CD4-positive, alpha-beta T cell treated with Interleukin-21 for 1 hour (primary cell): Measurements from ENCODE around the gene KDM4C.
"Not testable (repeated sequence)": the region's sequence is repeated elsewhere in the genome, so short reads cannot be mapped to it uniquely, and the experiment has no call there.

ENCODE experiments used
- DNase-seq: peaks from one replicate; pipeline ENCODE4 v3.0.0-alpha.2; 2020

KDM4C gene

DNA sequence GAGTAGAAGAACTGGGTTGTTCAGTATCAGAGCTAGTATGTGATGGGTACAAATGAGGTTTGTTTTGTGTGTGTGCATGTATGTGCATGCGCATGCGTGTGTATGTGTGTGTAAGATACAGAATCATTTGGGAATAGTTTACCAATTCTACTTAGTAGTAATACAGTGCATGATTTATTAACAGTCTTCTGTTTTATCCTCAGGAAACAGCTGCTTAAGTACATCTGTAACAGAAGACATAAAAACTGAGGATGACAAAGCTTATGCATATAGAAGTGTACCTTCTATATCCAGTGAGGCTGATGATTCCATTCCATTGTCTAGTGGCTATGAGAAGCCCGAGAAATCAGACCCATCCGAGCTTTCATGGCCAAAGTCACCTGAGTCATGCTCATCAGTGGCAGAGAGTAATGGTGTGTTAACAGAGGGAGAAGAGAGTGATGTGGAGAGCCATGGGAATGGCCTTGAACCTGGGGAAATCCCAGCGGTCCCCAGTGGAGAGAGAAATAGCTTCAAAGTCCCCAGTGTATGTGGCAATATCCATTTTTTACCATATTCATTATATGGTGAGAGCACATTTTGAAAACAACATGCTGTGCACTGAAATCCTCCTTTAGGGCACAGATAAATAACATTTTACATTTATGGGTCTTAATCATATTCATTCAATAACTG is 228.5 kb downstream of the KDM4C start:
- no peak for DNase-seq

- DNase-seq = no peak
Observed at GRCh38 chr9:6987381-6987780, 229.6 kb downstream of the KDM4C start.

DNA sequence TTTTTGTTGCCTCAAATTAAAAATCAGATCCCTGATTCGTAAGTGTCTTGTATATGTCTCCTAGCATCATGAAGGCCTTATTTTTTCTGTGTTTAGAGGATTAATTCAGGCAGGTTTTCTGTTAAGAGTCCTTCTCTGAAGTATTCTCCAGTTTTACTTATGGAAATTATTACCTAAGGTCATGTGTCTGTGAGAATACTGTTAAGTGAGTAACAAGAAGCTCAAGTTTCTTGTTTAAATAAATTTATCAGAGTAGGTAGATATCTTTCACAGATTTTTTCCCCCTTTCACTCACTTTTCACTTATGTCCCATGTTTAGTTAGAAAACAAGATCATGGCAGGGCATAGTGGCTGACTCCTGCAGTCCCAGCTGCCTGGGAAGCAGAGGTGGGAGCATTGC is 233.6 kb downstream of the KDM4C start:
- no peak for DNase-seq

- DNase-seq = no peak
Observed at GRCh38 chr9:6996061-6996854, 238.5 kb downstream of the KDM4C start.

GRCh38 chr9:6997330-6997729 is 239.6 kb downstream of the KDM4C start:
- DNase-seq = no peak

DNA sequence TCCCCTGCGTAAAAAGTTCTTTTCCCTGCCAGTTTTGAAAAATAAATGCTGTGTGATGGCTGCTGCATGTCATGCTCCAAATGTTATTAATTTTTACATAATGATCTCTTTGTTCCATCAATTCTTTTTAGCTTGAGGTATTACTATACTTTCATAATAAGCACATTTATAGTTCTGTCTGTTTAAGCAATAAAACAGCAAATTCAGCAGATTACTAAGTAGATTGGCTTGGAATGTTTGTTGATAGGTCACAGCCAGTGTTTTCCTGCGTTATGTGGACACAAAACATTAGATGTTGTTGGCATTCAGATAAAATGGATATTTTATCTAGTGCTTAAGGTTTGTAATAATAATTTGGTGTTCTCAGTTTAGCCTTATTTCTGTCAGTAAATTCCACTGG is 242.0 kb downstream of the KDM4C start:
- no peak for DNase-seq

DNA sequence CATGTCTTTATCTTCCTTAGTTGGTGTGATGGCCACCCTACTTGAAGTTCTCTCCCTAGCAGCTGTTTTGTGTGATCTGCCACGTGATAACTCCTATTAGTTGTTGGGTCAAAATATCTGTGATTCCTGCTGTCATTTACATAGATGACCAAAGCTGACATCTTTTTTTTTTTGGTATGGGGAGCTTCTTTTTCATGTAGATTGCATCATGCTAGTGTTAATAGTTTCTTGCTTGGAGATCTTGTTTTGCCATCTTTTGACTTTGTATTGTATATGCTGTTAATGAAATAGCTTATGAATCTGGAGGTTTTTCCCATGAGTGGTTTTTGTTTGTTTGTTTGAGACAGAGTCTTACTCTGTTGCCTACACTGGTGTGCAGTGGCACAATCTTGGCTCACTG is 243.8 kb downstream of the KDM4C start:
- DNase-seq = no peak

DNA sequence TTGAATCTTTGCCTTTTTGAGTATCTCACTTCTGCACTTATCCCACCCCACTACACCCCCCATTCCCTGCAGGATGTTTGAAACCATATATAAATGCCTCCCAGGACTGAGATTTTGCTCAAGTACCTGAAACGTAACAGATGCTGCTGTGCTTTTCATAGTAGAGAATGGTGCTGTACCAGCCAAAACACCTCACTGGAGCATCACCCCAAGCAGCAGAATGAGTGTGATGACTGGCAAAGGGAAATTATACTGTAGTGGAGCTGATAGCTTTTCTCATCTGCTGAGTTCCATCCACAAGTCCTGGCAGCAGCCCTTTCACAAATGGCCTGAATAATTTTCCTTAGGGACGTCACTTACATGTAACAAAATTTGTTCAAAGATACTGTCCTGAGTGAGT is 246.1 kb downstream of the KDM4C start:
- DNase-seq = no peak

GRCh38 chr9:7006417-7006816 is 248.6 kb downstream of the KDM4C start:
- no peak for DNase-seq

GRCh38 chr9:7008411-7008810 is 250.6 kb downstream of the KDM4C start:
- no peak for DNase-seq

DNA sequence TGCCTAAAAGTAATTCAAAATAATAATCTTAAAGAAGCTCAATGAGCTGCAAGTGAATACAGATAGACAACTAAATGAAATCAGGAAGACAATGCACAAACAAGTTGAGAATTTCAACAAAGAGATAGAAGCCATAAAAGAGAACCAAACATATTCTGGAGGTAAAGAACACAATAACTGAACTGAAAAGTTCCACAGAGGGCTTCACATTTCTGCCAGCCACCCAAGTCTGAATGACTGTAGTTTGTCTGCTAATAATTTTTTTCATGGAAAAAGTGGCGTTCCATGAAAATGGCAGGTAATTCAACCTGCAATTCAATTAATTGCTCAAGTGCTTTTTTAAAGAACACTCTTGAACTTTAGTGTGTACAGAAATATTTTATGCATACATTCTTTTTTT is 251.3 kb downstream of the KDM4C start:
- DNase-seq = no peak

GRCh38 chr9:7011395-7012067 is 253.8 kb downstream of the KDM4C start:
- peak; percentile 1 for DNase-seq

DNA sequence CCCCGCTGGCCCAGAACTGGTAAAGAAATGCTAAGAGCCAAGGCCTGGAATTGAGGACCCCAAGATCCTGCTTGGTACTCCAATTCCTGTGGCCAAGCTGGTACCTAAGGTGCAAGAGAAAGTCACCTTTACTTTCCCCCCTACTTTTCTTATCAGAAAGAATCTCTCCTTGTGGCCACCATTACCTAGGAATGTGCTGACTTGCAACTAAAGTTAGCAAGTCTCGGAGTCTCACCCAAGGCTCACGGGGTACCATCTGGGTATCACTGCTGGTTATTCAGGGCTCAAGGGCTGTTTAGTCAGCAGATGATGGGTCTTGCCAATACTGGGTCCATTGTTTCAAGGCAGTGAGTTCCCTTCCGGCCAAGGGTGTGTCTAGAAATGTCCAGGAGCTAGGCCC is 270.2 kb downstream of the KDM4C start:
- DNase-seq = no peak

DNA sequence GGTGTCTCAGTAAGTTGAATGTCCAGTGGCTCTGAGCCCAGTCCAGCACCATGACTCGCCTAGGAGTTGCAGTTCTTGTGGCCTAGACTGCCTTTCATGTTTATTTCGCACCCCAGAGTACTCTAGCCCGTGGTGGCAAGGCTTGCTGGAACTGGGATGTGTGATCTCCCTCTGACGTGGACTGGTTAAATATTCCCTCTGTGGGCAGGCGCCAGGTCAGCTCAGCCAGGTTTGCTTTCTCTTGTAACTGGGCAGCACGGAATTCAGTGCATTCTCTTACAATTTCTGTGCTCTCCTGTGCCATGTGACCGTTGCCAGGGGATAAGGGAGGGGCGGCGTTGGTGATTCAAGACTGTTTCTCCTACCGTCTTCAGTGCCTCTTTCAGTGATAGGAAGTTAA is 270.8 kb downstream of the KDM4C start:
- no peak for DNase-seq

DNA sequence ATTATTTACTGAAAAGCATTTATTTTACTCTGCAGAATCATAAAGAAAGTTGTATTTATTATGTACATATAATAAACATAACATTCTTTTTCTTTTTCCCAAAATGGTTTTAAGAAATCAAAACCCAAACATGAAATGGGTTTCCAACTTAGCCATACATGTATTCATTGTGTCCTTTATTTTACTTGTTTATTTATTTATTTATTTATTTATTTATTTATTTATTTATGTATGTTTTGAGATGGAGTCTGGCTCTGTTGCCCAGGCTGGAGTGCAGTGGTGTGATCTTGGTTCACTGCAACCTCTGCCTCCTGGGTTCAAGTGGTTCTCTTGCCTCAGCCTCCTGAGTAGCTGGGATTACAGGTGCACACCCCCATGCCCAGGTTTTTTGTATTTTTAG is 273.2 kb downstream of the KDM4C start:
- DNase-seq = not testable (repeated sequence)

DNA sequence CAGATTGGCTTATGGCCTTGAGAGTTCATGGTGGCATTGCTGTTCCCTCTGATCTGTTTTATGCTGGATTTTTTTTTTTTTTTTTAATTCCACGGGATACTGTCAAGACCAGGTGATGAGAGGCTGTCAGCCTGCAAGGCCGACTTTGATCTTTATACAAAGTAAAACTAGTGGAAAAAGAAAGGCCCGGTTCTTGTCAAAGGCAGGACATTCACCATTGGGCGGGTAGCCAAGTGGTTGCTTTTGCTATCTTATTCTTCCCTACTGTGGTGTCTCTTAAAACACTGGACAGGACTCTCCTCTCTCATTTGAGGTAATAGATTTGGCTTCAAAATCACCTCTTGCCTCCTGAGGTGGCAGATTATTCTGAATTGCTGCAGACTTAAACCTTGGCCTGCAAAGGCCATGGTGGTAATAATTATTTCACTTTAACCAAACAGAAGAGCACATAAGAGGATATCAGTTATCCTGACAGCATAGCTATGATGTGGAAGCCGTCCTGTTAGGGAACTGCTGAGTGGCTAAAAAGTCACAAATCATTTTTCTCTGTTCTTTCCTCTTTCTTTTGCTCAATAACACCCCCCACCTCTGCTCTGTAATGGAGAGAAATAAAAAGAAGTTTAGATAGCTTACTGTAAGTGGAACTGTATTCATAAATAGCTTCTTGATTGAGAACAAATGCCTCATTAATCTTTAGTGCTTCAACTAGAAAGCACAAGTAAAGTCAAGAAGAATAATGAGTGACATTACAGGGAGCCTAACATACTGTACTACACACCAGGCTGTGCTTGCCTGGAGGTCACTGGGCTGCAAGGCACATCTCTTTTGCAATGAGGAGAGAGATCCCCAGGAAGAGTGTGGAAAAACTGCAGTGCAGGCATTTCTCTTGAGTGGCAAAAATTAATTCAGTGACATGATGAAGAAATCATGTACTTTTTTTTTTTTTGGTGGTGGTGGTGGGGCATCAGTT is 275.6 kb downstream of the KDM4C start:
- DNase-seq = no peak

- no peak for DNase-seq
Observed at GRCh38 chr9:7037176-7037575, 279.4 kb downstream of the KDM4C start.

DNA sequence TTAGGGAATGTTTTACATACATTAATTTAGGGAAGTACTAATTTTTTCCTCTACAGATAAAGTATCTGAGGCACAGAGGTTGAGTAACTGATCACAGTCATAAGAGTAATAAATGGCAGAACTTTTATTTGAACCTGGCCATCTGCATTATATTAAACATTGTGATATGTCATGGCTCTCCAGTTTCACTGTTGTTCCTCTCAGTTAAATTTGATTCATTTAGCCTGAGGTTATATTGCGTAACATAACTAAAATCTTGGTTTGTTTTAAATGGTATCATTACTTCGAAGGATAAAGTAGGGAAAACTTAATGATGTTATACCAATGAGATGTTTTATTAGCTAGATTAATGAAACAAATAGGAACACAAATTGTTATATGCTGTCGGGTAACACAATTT is 284.4 kb downstream of the KDM4C start:
- DNase-seq = no peak

DNA sequence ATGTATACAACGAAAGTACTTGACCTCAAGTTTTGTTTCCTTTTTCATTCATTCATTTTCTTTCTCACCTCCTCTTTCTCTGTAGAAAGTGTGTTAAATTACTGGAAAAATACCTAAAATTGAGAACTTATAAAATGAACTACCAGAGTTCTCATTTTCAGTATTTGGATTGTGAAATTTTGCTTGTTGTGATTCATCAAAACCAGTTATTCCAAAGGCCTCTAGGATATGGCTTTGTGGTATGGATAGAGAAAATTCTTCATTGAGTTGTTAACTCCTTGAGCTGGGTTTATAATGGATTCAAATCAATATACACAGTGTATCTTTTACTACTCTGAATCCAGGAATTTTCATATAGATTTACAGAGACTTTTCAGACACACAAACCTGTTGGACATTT is 287.6 kb downstream of the KDM4C start:
- no peak for DNase-seq

GRCh38 chr9:7051711-7052110 is 293.9 kb downstream of the KDM4C start:
- no peak for DNase-seq

GRCh38 chr9:7053903-7054302 is 296.1 kb downstream of the KDM4C start:
- no peak for DNase-seq

GRCh38 chr9:7055171-7055903 is 297.6 kb downstream of the KDM4C start:
- no peak for DNase-seq
